NCI-H146 treated with DMSO at 0.1 percent for 48 hours (cell line): ENCODE measurements around the gene MIB2.
"Not testable (repeated sequence)": the region's sequence is repeated elsewhere in the genome, so short reads cannot be mapped to it uniquely, and the experiment has no call there.

ENCODE experiments used
- DNase-seq: peaks from one replicate; lab custom pipeline; 2025; ENCODE audit not compliant: unreplicated experiment; lab: John Stamatoyannopoulos, UW

MIB2 gene

DNA sequence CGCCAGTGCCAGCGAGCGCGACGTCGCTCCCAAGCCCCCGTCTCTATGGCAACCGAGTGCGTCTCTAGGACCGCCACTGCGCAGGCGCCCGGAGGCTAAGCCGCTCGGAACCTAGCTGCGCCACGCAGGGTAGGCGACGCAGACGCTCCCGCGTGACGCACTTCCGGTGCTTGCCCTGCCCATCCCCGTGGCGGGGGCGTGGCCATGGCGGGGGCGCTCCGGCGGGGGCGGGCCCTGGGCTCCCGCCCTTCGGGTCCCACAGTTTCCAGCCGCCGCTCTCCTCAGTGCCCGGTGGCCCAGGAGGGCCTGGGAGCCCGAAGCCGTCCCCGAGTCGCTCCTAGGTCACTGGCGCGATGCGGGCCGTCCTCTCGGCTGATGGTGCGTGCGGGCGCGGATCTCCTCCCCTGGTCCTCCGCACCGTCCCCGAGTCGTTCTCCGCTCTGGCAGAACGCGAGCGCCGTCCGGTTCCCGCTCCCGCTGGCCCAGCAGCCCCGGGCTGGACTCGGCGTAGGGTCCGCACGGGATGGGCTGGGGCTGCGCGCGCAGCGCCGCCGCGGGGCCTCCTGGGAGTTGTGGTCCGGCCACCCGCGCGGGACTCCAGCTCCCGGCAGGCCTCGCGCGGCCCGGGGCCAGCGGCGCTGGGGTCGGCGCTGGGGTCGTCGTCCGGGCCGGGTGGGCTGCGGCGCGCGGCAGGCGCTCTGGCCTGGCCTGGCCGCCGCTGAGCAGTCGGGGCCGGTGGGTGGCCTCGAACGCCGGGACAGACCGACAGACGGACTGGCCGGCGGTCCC is at the start of gene MIB2:
MIB2 (plus strand) TSS at position 245 of the 789 bp plus-strand sequence. CDS start 7,953 bp downstream, outside the sequence.
- DNase-seq, result peak; percentile 77

DNA sequence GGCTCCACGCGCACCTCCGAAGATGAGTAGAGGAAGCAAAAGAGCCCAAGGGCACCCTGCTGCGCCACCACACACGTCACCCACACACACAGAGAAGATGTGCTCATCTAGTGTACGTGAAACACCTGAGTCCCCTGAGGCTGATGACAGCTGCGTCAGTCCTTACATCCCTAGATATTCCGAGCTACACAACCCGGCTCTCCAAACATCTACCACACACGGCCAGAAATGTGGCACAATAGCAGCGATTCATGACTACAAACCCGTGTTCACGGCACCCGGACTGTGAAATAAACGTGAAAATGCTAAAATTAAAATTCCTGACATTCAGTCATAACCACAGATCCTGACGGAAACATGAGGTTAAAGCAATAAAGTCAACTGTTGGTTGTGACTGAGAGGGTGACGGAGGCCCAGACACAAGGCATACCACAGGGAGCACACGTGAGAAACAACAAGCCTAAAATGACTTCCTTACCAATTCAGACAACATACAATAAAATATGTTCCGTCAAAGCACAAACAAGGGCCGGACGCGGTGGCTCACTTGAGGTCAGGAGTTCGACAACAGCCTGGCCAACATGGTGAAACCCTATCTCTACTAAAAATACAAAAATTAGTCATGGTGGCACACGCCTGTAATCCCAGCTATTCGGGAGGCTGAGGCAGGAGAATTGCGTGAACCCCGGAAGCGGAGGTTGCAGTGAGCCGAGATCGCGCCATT is 48.0 kb upstream of the MIB2 start:
- no peak for DNase-seq

DNA sequence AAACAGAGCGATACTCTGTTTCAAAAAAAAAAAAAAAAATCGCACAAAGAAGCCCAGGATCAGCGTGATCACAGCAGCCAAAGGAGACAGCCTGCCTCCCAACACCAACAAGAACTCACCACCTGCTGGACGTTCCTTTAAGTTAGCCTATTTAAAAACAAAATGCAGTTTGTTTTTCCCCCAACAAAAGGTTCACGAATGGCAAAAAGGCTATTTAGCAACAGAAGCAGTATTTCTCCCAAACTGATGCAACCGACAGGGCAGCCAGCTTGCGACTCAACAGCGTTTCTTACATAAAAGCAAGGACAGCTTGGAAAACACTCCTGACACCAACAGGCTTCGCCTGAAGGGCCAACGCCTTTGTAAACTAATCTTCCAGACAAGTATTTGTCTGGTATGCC is 47.4 kb upstream of the MIB2 start:
- DNase-seq, result no peak

DNA sequence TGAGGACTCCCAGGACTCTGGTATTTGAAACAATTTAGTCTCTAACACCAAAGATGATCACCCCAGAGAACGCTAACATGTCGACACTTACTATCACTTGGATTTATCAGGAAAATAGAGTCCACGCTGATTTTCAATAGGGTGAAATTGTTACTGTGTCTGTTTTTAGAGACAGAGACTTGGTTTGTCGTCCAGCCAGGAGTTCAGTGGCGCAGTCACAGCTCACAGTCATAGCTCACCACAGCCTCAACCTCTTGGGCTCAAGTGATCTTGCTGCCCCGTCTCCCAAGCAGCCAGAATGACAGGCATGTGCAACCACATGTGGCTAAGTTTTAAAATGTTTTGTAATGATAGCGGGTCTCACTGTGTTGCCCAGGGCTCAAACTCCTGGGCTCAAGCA is 46.0 kb upstream of the MIB2 start:
- DNase-seq, result no peak

DNA sequence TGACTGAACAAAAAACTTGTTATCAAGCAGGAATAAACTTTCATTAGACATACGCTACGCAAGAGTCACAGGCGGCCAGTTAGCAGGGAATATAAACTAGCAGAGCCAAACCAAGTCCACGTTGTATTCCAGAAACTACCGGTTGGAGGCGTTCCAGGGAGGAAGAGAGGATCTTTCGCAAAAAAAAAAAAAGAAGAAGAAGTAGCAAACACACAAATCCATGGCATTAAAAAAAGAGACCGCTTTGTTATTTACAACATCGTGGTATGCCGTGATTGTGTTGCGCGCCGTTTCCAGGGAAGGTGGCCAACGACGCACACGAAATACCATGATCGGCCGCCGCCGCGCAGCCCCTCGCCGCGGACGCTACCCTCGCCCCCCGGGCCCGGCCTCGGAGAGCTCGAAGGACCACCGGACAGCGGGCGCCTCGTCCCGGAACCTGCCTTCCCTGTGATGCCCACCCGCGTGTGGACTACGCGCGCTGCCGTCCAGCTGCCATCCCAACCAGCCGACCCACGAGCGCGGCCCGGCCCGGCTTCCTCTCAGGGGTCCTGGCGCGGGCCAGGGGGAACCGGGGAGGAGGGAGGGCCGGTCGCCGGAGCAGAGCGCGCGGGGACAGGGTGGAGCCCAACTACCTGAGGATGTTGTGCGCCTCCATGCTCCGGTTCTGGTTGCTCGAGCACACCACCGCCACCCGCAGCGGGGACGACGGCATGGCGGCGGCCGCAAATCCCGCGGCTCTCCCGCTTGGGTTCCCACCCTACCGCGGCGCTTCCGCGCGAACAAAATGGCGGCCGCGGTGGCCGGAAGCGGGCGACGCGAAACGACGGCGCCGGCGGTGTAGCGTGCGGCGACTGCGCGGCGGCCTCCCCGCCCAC is 41.2 kb upstream of the MIB2 start:
- peak; percentile 15 for DNase-seq

DNA sequence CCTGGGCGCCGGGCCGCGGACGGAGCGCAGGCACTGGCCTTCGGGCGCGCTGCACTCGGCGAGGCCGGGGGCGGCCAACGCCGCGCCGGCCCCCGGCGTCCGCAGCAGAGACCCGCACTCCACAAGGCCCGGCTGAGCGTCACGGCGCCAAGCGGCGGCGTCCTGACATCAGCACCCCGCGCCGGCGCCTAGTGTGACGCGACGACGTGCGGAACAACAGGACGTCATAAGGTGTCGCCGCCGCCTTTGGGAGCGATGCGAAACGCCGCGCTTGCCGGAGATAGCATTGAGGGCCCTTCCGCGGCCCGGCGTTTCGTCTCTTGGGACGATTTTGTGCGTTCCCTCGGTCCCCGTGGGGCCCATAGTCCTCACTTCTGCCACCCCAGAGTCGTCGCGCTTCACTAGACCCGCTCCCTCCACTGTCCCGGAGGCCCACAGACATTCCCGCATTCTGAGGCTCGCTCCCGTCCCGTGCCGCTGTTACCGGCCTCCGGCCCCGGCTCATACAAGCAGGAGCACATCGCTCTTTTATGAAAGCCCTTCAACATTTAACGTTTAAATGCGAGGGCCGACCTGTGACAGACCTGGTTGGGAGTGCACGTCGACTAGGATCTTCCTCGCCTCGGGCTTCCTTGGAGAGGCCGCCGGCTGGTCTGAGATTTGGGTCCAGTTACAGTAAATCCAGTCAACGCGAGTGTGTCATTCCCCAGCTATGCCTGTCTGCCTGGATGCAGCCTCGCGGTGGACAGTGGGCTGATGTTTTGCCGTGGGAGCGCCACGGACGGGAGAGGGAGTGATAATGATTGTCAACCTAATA is 40.4 kb upstream of the MIB2 start, which contains the start of gene SSU72:
SSU72 (minus strand) TSS at position 143 of the 817 bp plus-strand sequence. CDS start 306 bp downstream, outside the sequence.
- DNase-seq, result peak; percentile 54

DNA sequence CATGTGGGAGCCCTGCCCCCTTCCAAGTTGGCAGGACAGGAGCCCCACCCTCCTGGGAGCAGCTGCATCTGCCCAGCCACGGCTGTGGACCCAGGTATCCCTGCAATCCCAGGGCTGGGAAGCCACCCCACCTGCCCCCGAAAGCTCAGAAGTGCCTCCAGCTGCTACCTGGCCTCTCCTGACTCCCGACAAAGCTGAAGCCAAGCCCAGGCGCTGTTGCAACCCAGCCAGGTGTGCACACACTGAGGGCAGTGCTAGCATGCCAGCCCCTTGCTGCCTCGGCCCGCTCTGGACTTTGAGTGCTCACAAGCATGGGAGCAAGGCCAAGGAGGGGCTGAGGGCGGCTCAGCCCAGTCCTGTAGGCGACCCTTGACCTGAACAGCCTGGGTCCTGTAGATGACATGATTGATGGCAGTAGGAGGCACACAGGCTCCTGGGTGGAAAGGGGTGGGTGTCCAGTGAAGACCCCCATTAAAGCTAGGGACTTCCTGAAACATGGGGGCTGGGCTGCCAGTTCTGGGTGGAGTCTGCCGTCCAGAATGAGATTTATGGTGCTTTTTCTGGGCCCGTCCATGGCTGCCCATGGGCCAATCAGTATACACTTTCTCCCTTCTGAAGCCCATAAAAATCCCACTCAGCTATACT is 37.8 kb upstream of the MIB2 start:
- DNase-seq, result no peak

DNA sequence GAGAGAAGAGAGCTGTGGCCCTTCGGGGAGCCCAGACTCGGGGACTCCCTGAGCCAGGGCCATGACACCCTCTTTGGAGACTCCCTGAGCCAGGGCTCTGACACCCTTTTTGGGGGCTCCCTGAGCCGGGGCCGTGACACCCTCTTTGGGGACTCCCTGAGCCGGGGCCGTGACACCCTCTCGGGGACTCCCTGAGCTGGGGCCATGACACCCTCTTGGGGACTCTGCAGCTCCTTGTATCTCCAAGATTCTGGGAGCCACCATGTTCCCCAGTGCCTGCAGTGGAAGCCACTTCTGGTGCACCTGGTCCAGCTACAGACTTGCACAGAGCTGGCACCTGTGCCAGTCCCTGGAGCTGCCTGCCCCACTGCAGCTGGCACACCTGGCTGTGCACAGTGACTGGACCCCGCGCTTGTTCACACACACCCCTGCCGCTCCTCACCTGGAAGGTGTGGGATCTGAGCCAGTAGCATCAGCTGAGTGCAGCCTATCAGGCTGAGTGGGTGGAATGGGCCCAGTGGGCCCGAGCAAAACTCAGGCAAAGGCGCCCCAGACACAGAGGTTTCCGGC is 36.8 kb upstream of the MIB2 start:
- DNase-seq, result no peak

DNA sequence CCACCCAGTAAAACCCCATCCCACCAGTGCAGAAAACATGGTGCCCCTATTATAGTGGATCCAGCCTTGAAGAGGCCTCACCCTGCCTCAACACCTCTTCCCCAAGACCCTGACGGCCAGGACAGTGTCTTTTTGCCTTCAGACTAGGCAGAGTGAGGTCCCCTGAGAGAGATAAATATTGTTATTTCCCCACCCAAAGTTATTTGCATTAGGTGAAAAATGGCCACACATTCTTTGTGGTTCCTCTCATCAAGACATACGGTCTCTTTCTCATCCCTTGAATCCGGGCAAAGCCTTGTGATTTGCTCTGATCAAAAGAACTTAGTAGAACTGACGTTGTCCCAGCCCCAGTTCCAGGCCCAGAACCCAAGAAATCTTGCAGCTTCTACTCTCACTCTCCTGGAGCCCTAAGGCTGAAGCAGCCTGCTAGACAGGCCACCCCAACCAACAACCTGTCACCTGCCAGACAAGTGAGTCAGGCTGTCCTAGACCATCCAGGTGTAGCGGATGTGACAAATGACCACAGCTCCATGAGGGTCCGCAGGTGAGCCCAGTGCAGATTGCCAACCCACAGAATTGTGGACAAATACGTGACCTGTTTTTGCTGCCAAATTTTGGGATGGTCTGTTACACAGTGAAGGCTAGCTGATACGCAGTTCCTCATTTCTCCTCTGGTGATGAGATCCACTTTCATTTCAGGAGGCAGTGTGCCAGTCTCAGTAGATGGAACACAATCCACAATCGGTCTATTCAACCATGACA is 32.5 kb upstream of the MIB2 start:
- no peak for DNase-seq

DNA sequence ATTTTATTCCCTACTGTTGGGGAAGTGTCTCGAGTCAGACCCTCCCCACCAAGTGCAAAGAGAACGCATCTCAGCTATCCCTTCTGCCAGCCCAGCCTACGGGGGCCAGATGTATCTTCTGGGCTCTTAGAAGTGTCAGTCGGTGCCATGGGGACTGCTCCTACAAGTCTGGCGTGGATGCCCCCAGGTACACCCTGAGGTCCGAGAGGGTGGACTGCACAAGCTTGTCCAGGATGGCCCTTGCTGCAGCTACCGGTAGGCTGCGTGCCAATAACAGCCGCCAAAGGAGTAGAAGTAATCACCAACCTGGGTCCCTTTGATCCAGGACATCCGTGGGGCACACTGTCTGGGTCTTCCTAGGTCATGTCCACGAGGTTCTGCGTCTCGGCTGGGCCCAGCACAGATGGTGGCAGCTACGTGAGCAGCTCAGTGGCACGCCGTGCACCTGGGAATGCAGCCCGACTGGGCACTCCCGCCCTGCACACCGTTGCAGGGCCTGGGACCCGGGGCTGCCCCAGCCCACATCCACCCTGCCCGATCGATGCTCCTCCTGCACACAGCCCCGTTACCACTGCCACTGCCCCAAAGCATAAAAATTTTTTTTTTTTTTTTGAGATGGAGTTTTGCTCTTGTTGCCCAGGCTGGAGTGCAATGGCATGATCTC is 31.8 kb upstream of the MIB2 start:
- DNase-seq, result no peak

DNA sequence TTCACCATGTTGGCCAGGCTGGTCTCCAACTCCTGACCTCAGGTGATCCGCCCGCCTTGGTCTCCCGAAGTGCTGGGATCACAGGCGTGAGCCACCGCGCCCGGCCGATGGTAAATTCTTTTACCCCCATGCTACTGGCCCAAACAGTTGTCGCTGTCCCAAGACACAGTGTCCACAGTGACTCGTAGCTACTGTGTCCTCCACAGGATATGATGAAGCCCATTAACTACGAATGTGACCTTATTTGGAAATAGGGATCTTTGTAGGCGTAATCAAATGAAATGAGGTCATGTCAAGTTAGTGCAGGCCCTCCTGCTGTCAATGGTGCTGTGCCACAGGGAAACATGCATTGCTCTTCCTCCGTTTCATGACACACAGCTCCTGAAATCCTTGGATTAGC is 23.8 kb upstream of the MIB2 start:
- DNase-seq, result no peak

DNA sequence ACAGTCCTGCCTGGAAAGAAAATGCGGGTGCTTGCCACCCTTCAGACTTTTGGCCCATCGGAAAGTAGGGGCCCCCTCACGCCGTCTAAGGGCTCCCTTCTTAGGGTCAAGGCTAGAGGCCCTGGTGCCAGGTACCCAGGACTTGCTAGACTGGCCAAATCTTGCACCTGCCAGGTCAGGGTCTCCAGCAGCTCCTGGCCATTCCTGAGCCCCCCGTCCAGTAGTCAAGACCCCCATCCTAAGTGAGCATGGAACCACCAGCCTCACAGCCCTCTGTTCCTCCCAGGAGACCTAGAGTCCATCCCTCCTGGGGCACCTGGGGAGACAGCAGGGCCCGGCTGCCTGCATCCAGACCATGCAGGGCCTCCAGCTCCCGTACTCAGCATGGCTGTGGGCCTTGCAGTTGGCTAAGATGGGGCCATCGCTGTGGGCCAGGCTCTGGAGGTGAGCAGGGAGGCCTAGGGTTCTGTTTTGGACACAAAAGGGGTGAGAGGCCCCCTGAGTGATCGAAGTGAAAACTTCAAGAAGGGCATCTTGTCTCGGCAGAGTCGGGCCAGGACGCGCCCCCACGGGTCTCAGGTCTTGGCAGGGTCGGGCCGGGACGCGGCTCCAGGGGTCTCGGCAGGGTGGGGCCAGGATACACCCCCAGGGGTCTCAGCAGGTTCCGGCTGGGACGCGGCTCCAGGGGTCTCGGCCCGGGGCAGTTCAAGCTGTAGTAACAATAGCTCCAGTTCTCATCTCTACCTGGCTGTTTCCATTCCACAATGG is 21.3 kb upstream of the MIB2 start:
- no peak for DNase-seq

DNA sequence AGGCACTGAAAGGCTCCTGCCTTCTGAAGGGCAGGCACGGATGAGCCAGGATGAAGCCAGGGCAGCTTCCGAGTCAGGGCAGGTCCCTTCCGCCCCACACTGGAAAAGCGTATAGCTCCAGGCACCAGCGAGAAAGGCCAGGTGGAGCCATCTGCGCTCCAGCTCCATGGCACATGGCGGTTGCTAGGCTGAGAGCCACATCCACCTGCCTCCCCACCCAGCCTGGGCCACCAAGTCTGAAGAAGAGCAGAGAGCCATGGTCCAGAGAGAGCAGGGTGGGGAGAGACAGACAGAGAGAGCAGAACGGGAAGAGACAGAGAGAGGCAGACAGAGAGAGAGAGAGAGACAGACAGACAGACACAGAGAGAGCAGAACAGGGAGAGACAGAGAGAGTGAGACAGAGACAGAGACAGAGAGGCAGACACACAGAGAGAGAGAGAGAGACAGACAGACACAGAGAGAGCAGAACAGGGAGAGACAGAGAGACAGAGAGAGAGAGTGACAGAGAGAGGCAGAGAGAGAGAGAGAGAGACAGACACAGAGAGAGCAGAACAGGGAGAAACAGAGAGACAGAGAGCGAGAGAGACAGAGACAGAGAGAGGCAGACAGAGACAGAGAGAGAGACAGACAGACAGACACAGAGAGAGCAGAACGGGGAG is 20.6 kb upstream of the MIB2 start:
- DNase-seq, result peak; percentile 12

DNA sequence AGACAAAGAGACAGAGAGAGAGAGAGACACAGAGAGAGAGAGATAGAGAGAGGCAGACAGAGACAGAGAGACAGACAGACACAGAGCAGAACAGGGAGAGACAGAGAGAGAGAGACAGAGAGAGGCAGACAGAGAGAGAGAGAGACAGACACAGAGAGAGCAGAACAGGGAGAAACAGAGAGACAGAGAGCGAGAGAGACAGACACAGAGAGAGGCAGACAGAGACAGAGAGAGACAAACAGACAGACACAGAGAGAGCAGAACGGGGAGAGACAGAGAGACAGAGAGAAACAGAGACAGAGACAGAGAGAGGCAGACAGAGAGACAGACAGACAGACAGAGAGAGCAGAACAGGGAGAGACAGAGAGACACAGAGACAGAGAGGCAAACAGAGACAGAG is 20.0 kb upstream of the MIB2 start:
- DNase-seq, result not testable (repeated sequence)

DNA sequence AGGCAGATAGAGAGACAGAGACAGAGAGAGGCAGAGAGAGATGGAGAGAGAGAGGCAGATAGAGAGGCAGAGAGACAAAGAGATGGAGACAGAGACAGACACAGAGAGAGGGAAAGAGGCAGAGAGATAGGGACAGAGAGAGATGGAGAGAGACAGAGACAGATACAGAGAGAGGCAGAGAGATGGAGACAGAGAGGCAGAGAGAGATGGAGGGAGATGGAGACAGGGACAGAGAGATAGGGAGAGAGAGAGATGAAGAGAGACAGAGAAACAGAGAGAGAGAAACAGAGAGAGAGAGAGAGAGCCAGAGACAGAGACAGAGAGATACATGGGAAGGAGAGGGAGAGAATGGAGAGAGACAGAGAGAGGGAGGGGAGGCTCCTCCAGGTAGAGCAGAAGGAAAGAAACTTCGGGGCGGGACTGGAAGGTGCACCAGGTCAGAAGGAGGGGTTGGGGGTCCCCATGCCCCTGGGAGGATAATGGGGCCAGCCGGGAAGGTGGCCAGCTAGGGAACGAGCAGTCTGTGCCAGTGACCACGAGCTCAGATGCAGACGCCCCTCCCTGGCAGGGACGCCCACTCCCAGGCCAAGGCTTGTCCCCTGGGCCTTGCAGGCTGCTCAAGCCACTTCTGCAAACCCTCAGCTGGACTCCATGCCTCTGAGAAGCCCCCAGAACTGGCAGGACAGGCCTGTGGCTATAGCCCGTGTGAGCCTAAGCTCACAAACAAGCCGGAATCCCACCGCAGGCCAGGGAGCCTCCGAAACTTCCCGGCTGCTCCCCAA is 18.6 kb upstream of the MIB2 start:
- no peak for DNase-seq

DNA sequence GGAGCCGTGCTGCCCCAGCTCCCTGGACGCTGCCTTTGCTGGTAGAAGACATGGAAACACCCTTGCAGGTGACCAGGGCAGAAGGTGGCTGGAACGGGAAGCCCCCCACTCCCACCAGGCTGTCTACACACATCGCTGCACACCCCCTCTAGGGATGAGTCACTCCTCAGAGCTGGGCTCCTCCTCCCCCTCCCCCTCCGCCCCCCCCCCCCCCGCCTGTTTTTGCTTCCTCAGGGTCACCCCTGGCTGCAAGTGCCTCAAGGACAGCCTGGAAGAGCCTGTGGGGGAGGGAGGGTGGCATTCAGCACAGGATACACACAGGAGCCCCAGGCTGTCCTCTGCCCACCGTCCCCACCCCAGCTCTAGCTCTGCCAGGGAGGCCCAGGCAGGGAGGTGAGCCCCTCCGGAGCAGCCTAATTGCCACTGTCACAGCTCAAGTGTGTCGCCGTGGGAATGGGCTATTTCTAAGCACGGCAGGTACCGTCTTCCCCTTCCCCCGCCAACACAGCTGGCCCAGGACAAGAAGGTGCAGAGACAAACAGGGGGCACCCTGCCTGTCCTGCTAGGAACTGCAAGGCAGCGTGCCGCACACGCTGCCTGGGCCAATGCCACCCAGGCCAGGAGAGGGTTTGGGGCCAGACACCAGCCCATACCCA is 17.9 kb upstream of the MIB2 start:
- DNase-seq, result no peak
